MM.1S (cell line): ENCODE data around the gene RAB14.

Experiments used
- DNase-seq: peaks from one replicate; pipeline ENCODE4 v3.0.0-alpha.2; 2015
- H2AFZ ChIP-seq: fragments of 300-600 bp; sonication (generic); 2 replicates; pipeline ENCODE4 v1.6.0; 2016; ENCODE audit warnings: antibody characterized with exemption, low read length
- H3F3A ChIP-seq: fragments of 300-600 bp; sonication (generic); 2 replicates; pipeline ENCODE4 v1.6.1; 2016; ENCODE audit warnings: mild to moderate bottlenecking, antibody characterized with exemption, low read length, moderate library complexity, mixed read lengths; ENCODE audit not compliant: insufficient read depth
- H3K27ac ChIP-seq: fragments of 300-600 bp; sonication (generic); 2 replicates; pipeline ENCODE4 v1.5.1; 2016; ENCODE audit warnings: mild to moderate bottlenecking, low read length
- H3K27me3 ChIP-seq: fragments of 300-600 bp; sonication (generic); replicated peaks from 2 replicates; pipeline ENCODE4 v1.6.0; 2016; ENCODE audit warnings: low read length; ENCODE audit not compliant: insufficient read depth
- H3K36me3 ChIP-seq: fragments of 300-600 bp; sonication (generic); replicated peaks from 2 replicates; pipeline ENCODE4 v1.6.1; 2016; ENCODE audit warnings: mild to moderate bottlenecking, low read length, mixed read lengths; ENCODE audit not compliant: insufficient read depth
- H3K4me1 ChIP-seq: fragments of 300-600 bp; sonication (generic); 2 replicates; pipeline ENCODE4 v1.6.1; 2016; ENCODE audit warnings: low read length, mixed read lengths
- H3K4me2 ChIP-seq: fragments of 300-600 bp; sonication (generic); 2 replicates; pipeline ENCODE4 v1.6.0; 2016; ENCODE audit warnings: low read depth, low read length
- H3K4me3 ChIP-seq: fragments of 300-600 bp; sonication (generic); 2 replicates; pipeline ENCODE4 v1.5.1; 2016; ENCODE audit warnings: low read length, mixed read lengths
- H3K79me2 ChIP-seq: fragments of 300-600 bp; sonication (generic); 2 replicates; pipeline ENCODE4 v1.6.1; 2016; ENCODE audit warnings: mixed run types, low read length, mixed read lengths
- H3K9ac ChIP-seq: fragments of 300-600 bp; sonication (generic); 2 replicates; pipeline ENCODE4 v1.6.1; 2016; ENCODE audit warnings: low read length, mixed read lengths
- H3K9me2 ChIP-seq: fragments of 300-600 bp; sonication (generic); replicated peaks from 2 replicates; pipeline ENCODE4 v1.6.1; 2016; ENCODE audit warnings: mild to moderate bottlenecking, low read length, mixed read lengths; ENCODE audit not compliant: insufficient read depth
- H3K9me3 ChIP-seq: fragments of 300-600 bp; sonication (generic); replicated peaks from 2 replicates; pipeline ENCODE4 v1.6.1; 2016; ENCODE audit warnings: mild to moderate bottlenecking, low read length, mixed read lengths; ENCODE audit not compliant: insufficient read depth
- H4K20me1 ChIP-seq: fragments of 300-600 bp; sonication (generic); 2 replicates; pipeline ENCODE4 v1.6.1; 2016; ENCODE audit warnings: mild to moderate bottlenecking, low read length, moderate library complexity, mixed read lengths; ENCODE audit not compliant: insufficient read depth
- EZH2 ChIP-seq: fragments of 300-600 bp; sonication (generic); optimal IDR thresholded peaks from 2 replicates; pipeline ENCODE3; 2017; ENCODE audit warnings: low read depth, mild to moderate bottlenecking, antibody characterized with exemption, low read length, mixed read lengths
- EZH2phosphoT487 ChIP-seq: fragments of 300-600 bp; sonication (generic); IDR thresholded peaks from 2 replicates; pipeline ENCODE4 v1.6.1; 2018; ENCODE audit warnings: antibody characterized with exemption, low read length
- TF ChIP-seq, protein P1 (sequence below): fragments of 300-600 bp; sonication (generic); IDR thresholded peaks from 2 replicates; pipeline ENCODE4 v1.5.1; 2016; ENCODE audit warnings: antibody characterized with exemption, low read length, mixed read lengths

RAB14 gene

GRCh38 chr9:121213136-121213806, 11.6 kb upstream of the RAB14 start:
- no peaks in the 10 kb centered on the region for H3K9me3 ChIP-seq
- H3K27me3 ChIP-seq = no peaks in the 10 kb centered on the region
- DNase-seq = peak; percentile 61
- H2AFZ ChIP-seq = peak overlapping the region; percentile 43; the same call in 1 of the 2 replicates
- H3K36me3 ChIP-seq = no peaks in the 10 kb centered on the region
- H4K20me1 ChIP-seq = no peaks in the 10 kb centered on the region
- H3K79me2 ChIP-seq = no peaks in the 10 kb centered on the region
- peak overlapping the region; percentile 3; the same call in 1 of the 2 replicates for H3K4me2 ChIP-seq
- no peak overlapping the region for H3K9ac ChIP-seq
- TF ChIP-seq, protein P1, sequence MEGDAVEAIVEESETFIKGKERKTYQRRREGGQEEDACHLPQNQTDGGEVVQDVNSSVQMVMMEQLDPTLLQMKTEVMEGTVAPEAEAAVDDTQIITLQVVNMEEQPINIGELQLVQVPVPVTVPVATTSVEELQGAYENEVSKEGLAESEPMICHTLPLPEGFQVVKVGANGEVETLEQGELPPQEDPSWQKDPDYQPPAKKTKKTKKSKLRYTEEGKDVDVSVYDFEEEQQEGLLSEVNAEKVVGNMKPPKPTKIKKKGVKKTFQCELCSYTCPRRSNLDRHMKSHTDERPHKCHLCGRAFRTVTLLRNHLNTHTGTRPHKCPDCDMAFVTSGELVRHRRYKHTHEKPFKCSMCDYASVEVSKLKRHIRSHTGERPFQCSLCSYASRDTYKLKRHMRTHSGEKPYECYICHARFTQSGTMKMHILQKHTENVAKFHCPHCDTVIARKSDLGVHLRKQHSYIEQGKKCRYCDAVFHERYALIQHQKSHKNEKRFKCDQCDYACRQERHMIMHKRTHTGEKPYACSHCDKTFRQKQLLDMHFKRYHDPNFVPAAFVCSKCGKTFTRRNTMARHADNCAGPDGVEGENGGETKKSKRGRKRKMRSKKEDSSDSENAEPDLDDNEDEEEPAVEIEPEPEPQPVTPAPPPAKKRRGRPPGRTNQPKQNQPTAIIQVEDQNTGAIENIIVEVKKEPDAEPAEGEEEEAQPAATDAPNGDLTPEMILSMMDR = peak; percentile 95
- TF ChIP-seq EZH2phosphoT487 = no peak
- H3K27ac ChIP-seq = no peak overlapping the region
- H3F3A ChIP-seq = no peaks in the 10 kb centered on the region
- no peaks in the 10 kb centered on the region for H3K9me2 ChIP-seq
- H3K4me3 ChIP-seq = no peak overlapping the region
- 0 out of 2 replicates have a peak, but pooled peaks cover under 1% of the 10 kb centered on the region for H3K4me1 ChIP-seq

GRCh38 chr9:121210536-121210935, 8.9 kb upstream of the RAB14 start:
- H3K4me1 ChIP-seq = peaks cover 15% of the 10 kb centered on the region

GRCh38 chr9:121207371-121207940, 5.8 kb upstream of the RAB14 start:
- no peaks in the 10 kb centered on the region for H3K27me3 ChIP-seq
- peak; percentile 61 for DNase-seq
- H3K27ac ChIP-seq = no peak overlapping the region

More at GRCh38 chr9:121210536-121210935, 8.9 kb upstream of the RAB14 start:
- no peaks in the 10 kb centered on the region for H3K9me3 ChIP-seq
- no peak for DNase-seq
- H3K9me2 ChIP-seq = no peaks in the 10 kb centered on the region
- H3K4me2 ChIP-seq = no peak overlapping the region
- no peak for TF ChIP-seq EZH2
- no peak for TF ChIP-seq EZH2phosphoT487
- TF ChIP-seq, protein P1 = no peak
- no peaks in the 10 kb centered on the region for H4K20me1 ChIP-seq
- no peaks in the 10 kb centered on the region for H3F3A ChIP-seq
- no peak overlapping the region for H3K27ac ChIP-seq
- H3K9ac ChIP-seq = no peak overlapping the region
- H3K79me2 ChIP-seq = no peaks in the 10 kb centered on the region
- no peak overlapping the region for H2AFZ ChIP-seq
- no peaks in the 10 kb centered on the region for H3K27me3 ChIP-seq
- H3K36me3 ChIP-seq = no peaks in the 10 kb centered on the region
- no peak overlapping the region for H3K4me3 ChIP-seq

More at GRCh38 chr9:121207371-121207940, 5.8 kb upstream of the RAB14 start:
- Histone ChIP-seq H2AFZ (no peak overlapping the region), H3K4me2 (peak overlapping the region; percentile 27), H4K20me1 (no peaks in the 10 kb centered on the region), H3K36me3 (no peaks in the 10 kb centered on the region), H3K4me3 (no peak overlapping the region), H3K9me2 (no peaks in the 10 kb centered on the region), H3K9me3 (no peaks in the 10 kb centered on the region), H3K4me1 (peaks cover 15% of the 10 kb centered on the region), H3K79me2 (no peaks in the 10 kb centered on the region), H3F3A (no peaks in the 10 kb centered on the region), H3K9ac (no peak overlapping the region)
- TF ChIP-seq EZH2phosphoT487 = no peak
- TF ChIP-seq, protein P1 = no peak
- TF ChIP-seq EZH2 = no peak
